Type B pancreatic cell (in vitro differentiated cells): ENCODE data around the gene ZNF443. TPM values are rescaled to one million over a fixed set of nuclear protein-coding genes. Genes with fewer than 3 reads are reported as not detected.
"Not testable (repeated sequence)": the region's sequence is repeated elsewhere in the genome, so short reads cannot be mapped to it uniquely, and the experiment has no call there.

Source experiments
- DNase-seq: peaks from one replicate; pipeline ENCODE4 v3.0.0; 2021; ENCODE audit warnings: mixed read lengths; ENCODE audit not compliant: unreplicated experiment; ENCODE audit errors: extremely low spot score
- H3K27ac Mint-ChIP-seq: 2 replicates; pipeline ENCODE4 v1.8.0; 2021; ENCODE audit warnings: mild to moderate bottlenecking, mixed read lengths
- H3K27me3 Mint-ChIP-seq: 2 replicates; pipeline ENCODE4 v1.8.0; 2021; ENCODE audit warnings: mixed read lengths
- H3K36me3 Mint-ChIP-seq: 2 replicates; pipeline ENCODE4 v1.8.0; 2021; ENCODE audit warnings: mixed read lengths
- H3K4me1 Mint-ChIP-seq: one replicate; pipeline ENCODE4 v1.8.0; 2021; ENCODE audit warnings: mixed read lengths; ENCODE audit not compliant: unreplicated experiment
- H3K4me3 Mint-ChIP-seq: 2 replicates; pipeline ENCODE4 v1.8.0; 2021; ENCODE audit warnings: mild to moderate bottlenecking, mixed read lengths
- H3K9me3 Mint-ChIP-seq: 2 replicates; pipeline ENCODE4 v1.8.0; 2021; ENCODE audit warnings: mixed read lengths
- long read RNA-seq: library from polyadenylated mRNA; unstranded; transcript quantifications from one replicate; pipeline ENCODE4 v2.0.0, GENCODE V29; 2020
- total RNA-seq: library from RNA; stranded (reverse); gene quantifications from 2 replicates; pipeline ENCODE4 v1.2.1, GENCODE V29; 2021; ENCODE audit warnings: low replicate concordance
- TF ChIP-seq, protein P1 (sequence below): fragments of 200-600 bp; sonication (generic); conservative IDR thresholded peaks from 2 replicates; pipeline ENCODE4 v1.5.0; 2021; ENCODE audit warnings: antibody characterized with exemption, mild to moderate bottlenecking

ZNF443 gene
- 7.7 TPM in 2 replicates for total RNA-seq
- long read RNA-seq, transcript ZNF443-201 (4 exons, 2,663 nt): major isoform, 56 of 64 reads
- long read RNA-seq, partial matches to known transcripts: 1 of 64 reads
- long read RNA-seq, other reads (novel, unspliced or antisense): 7 of 64 reads

DNA sequence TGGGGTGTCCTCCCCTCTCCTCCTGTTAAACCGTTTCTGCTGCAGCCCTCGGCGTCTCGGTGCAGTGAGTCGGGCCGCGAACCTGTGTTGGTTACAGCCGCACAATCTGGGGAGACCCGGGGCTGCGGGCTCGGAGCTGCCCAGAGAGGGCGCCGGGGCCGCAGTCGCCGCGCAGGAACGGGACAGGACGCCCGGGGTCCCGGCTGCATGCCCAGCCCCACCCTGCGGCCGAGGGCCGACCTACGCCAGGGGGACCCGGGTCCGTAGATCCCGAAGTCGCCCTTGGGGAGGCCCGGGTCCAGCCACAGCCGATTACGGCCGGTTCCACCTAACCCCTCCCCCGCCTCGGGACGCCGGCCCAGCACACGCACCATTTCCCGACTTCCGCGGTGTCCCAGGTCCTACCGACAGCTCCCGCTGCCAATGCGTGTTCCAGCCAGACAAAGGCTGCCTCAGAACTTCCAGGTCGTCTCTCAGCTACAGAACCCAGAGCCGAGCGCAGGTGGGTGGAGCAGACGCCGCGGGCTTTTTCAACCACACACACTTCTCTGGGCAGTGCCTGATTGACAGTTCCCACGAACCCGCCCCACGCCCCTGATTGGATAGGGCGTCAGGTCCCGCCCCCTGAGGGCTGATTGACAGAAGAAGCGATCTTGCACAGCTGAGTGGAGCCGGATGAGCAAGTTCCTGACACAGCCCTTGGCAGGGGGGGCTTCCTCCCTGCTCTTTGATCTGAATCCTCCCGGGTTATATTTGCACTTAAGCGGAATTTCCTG is at the start of gene ZNF443:
ZNF443 (minus strand) TSS at position 481 of the 776 bp plus-strand sequence; CDS start at position 374, 107 bp downstream.
- TF ChIP-seq, protein P1, sequence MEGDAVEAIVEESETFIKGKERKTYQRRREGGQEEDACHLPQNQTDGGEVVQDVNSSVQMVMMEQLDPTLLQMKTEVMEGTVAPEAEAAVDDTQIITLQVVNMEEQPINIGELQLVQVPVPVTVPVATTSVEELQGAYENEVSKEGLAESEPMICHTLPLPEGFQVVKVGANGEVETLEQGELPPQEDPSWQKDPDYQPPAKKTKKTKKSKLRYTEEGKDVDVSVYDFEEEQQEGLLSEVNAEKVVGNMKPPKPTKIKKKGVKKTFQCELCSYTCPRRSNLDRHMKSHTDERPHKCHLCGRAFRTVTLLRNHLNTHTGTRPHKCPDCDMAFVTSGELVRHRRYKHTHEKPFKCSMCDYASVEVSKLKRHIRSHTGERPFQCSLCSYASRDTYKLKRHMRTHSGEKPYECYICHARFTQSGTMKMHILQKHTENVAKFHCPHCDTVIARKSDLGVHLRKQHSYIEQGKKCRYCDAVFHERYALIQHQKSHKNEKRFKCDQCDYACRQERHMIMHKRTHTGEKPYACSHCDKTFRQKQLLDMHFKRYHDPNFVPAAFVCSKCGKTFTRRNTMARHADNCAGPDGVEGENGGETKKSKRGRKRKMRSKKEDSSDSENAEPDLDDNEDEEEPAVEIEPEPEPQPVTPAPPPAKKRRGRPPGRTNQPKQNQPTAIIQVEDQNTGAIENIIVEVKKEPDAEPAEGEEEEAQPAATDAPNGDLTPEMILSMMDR: no peak
- Mint-ChIP-seq H3K27ac (peak within 1 kb of the TSS; percentile 98), H3K4me1 (peaks cover 9% of the 10 kb centered on the region), H3K4me3 (peak within 1 kb of the TSS; percentile 100), H3K27me3 (no peaks in the 10 kb centered on the region), H3K36me3 (peaks cover 14% of the 10 kb centered on the region), H3K9me3 (peaks cover 12% of the 10 kb centered on the region)
- DNase-seq: peak; percentile 99

GRCh38 chr19:12486265-12486783 is 45.5 kb upstream of the ZNF443 start:
- not testable (repeated sequence) for H3K27ac Mint-ChIP-seq

GRCh38 chr19:12485571-12485970 is 44.8 kb upstream of the ZNF443 start:
- H3K9me3 Mint-ChIP-seq: no peaks in the 10 kb centered on the region
- H3K27ac Mint-ChIP-seq: no peak overlapping the region
- peaks cover 12% of the 10 kb centered on the region for H3K36me3 Mint-ChIP-seq
- TF ChIP-seq, protein P1: no peak
- no peak for DNase-seq
- no peaks in the 10 kb centered on the region for H3K27me3 Mint-ChIP-seq
- peaks cover 29% of the 10 kb centered on the region for H3K4me1 Mint-ChIP-seq
- H3K4me3 Mint-ChIP-seq: peak overlapping the region; percentile 92

More at GRCh38 chr19:12486265-12486783, 45.5 kb upstream of the ZNF443 start:
- not testable (repeated sequence) for H3K27me3 Mint-ChIP-seq, H3K9me3 Mint-ChIP-seq, DNase-seq
- H3K36me3 Mint-ChIP-seq: peaks cover 12% of the 10 kb centered on the region
- H3K4me1 Mint-ChIP-seq: peaks cover 29% of the 10 kb centered on the region
- H3K4me3 Mint-ChIP-seq: peak overlapping the region; percentile 43

DNA sequence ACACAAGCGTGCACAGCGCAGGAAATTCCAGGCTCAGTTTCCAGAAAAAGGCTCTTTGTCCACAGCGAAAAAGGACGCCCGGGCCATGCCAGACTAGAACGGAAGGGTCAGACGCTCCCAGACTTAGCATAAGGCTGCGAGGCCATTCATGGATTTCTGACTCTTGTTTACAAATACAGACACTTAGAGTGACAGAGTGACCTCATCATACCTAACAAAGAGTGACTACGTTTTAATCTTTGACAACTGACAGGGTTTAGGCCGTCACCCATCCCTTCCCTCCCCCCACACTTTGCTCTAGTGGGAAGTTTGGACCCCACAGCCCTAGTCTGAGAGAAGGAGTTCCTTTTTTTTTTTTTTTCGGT is 44.2 kb upstream of the ZNF443 start:
- peak overlapping the region; percentile 92 for H3K4me3 Mint-ChIP-seq
- peak overlapping the region; percentile 88 for H3K27ac Mint-ChIP-seq
- no peaks in the 10 kb centered on the region for H3K27me3 Mint-ChIP-seq
- H3K4me1 Mint-ChIP-seq: peaks cover 29% of the 10 kb centered on the region
- peaks cover 12% of the 10 kb centered on the region for H3K36me3 Mint-ChIP-seq
- TF ChIP-seq, protein P1: no peak
- H3K9me3 Mint-ChIP-seq: no peaks in the 10 kb centered on the region
- DNase-seq: no peak

DNA sequence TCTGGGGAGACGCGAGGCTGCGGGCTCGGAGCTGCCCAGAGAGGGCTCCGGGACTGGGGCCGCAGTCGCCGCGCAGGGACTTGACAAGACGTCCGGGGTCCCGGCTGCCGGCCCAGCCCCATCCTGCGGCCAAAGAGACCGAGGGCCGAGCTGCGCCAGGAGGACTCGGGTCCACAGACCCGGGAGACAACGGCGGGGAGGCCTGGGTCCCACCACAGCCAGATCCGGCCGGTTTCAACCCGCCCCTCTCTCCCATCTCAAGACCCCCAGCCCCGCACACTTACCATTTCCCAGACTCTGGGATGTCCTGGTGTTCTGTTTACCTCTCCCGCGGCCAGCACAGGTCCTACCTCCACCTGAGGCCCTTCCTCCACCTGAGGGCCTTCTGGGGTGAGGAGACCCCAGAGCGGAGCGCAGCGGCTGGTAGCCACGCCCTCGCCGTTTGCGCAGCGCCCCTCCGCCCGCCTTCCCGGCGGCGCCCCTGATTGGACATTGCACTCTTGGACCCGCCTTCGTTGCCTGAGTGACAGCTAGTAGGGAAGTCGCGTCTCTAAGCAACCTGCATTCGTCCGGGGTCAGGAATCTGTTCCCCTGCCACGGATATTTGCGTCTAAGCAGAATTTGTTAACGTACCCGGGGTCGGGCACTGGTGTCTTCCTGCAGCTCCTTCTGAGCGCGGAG is 43.7 kb upstream of the ZNF443 start, which contains the start of gene ZNF709:
ZNF709 (minus strand) TSS at position 446 of the 681 bp plus-strand sequence; CDS start at position 287, 159 bp downstream.
- H3K4me1 Mint-ChIP-seq: peaks cover 29% of the 10 kb centered on the region
- peak within 1 kb of the TSS; percentile 92 for H3K4me3 Mint-ChIP-seq
- peak within 1 kb of the TSS; percentile 88 for H3K27ac Mint-ChIP-seq
- no peaks in the 10 kb centered on the region for H3K27me3 Mint-ChIP-seq
- TF ChIP-seq, protein P1: no peak
- peaks cover 12% of the 10 kb centered on the region for H3K36me3 Mint-ChIP-seq
- DNase-seq: peak; percentile 93
- no peaks in the 10 kb centered on the region for H3K9me3 Mint-ChIP-seq
